ENCODE data around the gene PIK3C3.

- no peak for TF ChIP-seq POLR2A (IDR thresholded peaks at IDR 0.05; ENCODE audit: low read depth, low read length)
- TF ChIP-seq POLR2AphosphoS5 (IDR thresholded peaks at IDR 0.05; ENCODE audit: low read depth, low read length), result no peak
- no peak for TF ChIP-seq TAF1 (IDR thresholded peaks at IDR 0.05; ENCODE audit: borderline replicate concordance, low read depth, low read length)
Observed at GRCh38 chr18:41969881-41970280, 14.8 kb downstream of the PIK3C3 start.

Measured in GM12892 (cell line).